ENCODE results near the gene PHF2. TPM values are rescaled to one million over a fixed set of nuclear protein-coding genes. Genes with fewer than 3 reads are reported as not detected.

PHF2 gene
- total RNA-seq, 1 experiment from 2014 or later = 17.4 TPM

DNA sequence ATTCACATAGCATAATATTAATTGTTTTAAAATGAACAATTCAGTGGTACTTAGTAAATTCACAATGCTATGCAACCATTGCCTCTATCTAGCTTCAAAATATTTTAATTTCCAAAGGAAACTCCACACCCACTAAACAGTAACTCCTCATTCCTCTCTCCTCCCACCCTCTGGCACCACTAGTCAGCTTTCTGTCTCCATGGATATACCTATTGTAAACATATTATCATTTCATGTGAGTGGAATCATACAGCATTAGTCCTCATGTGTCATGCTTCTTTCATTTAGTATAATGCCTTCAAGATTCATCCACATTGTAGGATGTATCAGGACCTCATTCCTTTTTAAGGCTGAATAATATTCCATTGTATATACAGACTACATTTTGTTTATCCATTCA lies 48.6 kb downstream of the PHF2 start:
- Mint-ChIP-seq H3K4me3 (no peak overlapping the region), H3K4me1 (peaks cover 3 to 11% of the 10 kb centered on the region in 2 experiments; a peak in 3 of 4 replicates), H3K27ac (no peak overlapping the region), H3K9me3 (peaks cover 6 to 16% of the 10 kb centered on the region in 2 experiments; a peak in 4 of 5 replicates), H3K27me3 (ENCODE audit: low read depth) (no peaks in the 10 kb centered on the region), H3K36me3 (ENCODE audit: insufficient read depth in 1 of 3, low read depth in 3 of 3) (peaks cover 4 to 17% (median 14%) of the 10 kb centered on the region in 3 experiments; a peak in 6 of 7 replicates)
- no peak overlapping the region for H2BK20ac ChIP-seq (ENCODE audit: low read depth, low read length, poor library complexity, severe bottlenecking)
- no peak overlapping the region for H3K4me2 ChIP-seq (ENCODE audit: insufficient read depth, insufficient read length, low read length)
- 0 out of 2 replicates have a peak, but pooled peaks cover 2% of the 10 kb centered on the region for H3K27me3 ChIP-seq (ENCODE audit: insufficient read depth, low read length)
- H3K4me1 ChIP-seq (ENCODE audit: insufficient read depth, low read length) = no peaks in the 10 kb centered on the region
- no peak overlapping the region for H2BK5ac ChIP-seq (ENCODE audit: insufficient read length, low read length)
- no peak overlapping the region for H3K23ac ChIP-seq (ENCODE audit: insufficient read length, low read depth, low read length)
- H2BK12ac ChIP-seq (ENCODE audit: insufficient read length, low read depth, low read length) = no peak overlapping the region
- no peak overlapping the region for H3K9ac ChIP-seq (ENCODE audit: extremely low read depth, insufficient read length, low read length)
- H3K18ac ChIP-seq (ENCODE audit: insufficient read length, low read depth, low read length) = no peak overlapping the region
- H4K5ac ChIP-seq (ENCODE audit: insufficient read length, low read depth, low read length) = no peak overlapping the region
- no peak overlapping the region for H4K8ac ChIP-seq (replicated peaks; ENCODE audit: insufficient read length, low read depth, low read length)
- H2AK5ac ChIP-seq (ENCODE audit: insufficient read length, low read length) = no peak overlapping the region
- peaks cover 2% of the 10 kb centered on the region; the same call in 1 of the 2 replicates for H3K79me2 ChIP-seq (ENCODE audit: insufficient read depth, low read length)
- peaks cover 4% of the 10 kb centered on the region for H4K20me1 ChIP-seq (ENCODE audit: control insufficient read depth, insufficient read depth, insufficient read length)
- TF ChIP-seq, protein P1, sequence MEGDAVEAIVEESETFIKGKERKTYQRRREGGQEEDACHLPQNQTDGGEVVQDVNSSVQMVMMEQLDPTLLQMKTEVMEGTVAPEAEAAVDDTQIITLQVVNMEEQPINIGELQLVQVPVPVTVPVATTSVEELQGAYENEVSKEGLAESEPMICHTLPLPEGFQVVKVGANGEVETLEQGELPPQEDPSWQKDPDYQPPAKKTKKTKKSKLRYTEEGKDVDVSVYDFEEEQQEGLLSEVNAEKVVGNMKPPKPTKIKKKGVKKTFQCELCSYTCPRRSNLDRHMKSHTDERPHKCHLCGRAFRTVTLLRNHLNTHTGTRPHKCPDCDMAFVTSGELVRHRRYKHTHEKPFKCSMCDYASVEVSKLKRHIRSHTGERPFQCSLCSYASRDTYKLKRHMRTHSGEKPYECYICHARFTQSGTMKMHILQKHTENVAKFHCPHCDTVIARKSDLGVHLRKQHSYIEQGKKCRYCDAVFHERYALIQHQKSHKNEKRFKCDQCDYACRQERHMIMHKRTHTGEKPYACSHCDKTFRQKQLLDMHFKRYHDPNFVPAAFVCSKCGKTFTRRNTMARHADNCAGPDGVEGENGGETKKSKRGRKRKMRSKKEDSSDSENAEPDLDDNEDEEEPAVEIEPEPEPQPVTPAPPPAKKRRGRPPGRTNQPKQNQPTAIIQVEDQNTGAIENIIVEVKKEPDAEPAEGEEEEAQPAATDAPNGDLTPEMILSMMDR (conservative IDR thresholded peaks at IDR 0.05) = no peak
- no peak overlapping the region for H4K91ac ChIP-seq (ENCODE audit: insufficient read length, low read depth, low read length)
- no peaks in the 10 kb centered on the region for H3K9me3 ChIP-seq (ENCODE audit: control insufficient read depth, low read depth, low read length)
- no peak overlapping the region for H3K56ac ChIP-seq (ENCODE audit: insufficient read length, low read depth, low read length)
- no peak overlapping the region for H3K27ac ChIP-seq (ENCODE audit: insufficient read length, low read depth, low read length)
- H3T11ph ChIP-seq (ENCODE audit: low read length) = no peak overlapping the region
- H2BK15ac ChIP-seq (ENCODE audit: low read depth, low read length) = no peak overlapping the region
- no peak overlapping the region for H2BK120ac ChIP-seq (ENCODE audit: low read depth, low read length, poor library complexity, severe bottlenecking)
- no peak overlapping the region for H3K14ac ChIP-seq (ENCODE audit: insufficient read depth, low read length)
- DNase-seq = no peak
- H3K4ac ChIP-seq (ENCODE audit: low read depth, low read length) = no peak overlapping the region
- H3K79me1 ChIP-seq (ENCODE audit: insufficient read depth, low read depth, low read length, poor library complexity, severe bottlenecking) = no peaks in the 10 kb centered on the region
- no peaks in the 10 kb centered on the region for H3K23me2 ChIP-seq (ENCODE audit: insufficient read length, low read depth, low read length, poor library complexity, severe bottlenecking)
- H2AFZ ChIP-seq (ENCODE audit: low read length) = no peak overlapping the region

Data from H9 (cell line).